ENCODE data around the gene RASSF5. TPM values are rescaled to one million over a fixed set of nuclear protein-coding genes. Genes with fewer than 3 reads are reported as not detected.

The RASSF5 gene
- total and polyA plus RNA-seq, 9 of the 15 experiments (the other 6 are each of a cell fraction or from before 2014, with no cell fraction given) = 6.1 to 41.0 (median 25.2) TPM

DNA sequence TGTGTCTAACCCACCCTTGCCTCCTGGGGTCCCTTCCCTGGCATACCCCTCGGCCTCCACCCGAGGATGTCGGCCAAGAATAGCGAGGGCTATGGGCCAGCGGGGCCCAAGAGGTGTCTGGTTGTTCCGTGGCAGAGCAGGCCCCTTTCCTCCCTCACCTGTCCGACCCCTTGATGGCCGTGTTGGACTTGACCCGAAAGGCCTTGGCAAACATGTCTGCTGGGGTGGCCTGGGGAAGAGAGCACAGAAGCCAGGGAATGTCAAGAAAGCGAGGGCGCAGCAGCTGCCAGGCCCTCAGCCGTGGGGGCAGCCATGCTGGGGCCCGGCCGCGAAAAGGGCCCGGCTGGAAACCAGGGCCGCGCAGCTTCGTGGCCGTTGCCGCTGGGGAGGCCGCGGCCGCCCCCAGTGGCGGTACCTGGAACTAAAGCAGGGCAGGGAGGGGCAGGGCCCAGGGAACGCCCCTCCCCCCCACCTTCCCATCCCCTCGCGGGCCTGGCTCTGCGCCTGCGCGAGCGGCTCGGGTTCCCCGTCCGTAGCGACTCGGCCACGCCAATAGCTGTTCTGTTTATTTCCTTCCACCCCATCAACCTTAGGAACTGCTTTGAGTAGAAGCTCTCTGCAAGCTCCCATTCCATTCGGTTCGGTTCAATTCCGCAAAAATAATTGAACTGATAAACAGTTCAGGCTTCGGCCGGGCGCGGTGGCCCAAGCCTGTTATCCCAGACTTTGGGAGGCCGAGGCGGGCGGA is 105.0 kb downstream of the RASSF5 start, which contains the start of gene EIF2D (continued):
- TF ChIP-seq THRB (CRISPR knock-in tag; conservative IDR thresholded peaks at IDR 0.05) = 0 out of 2 replicates have a peak, but pooled peaks have one; percentile 10
- TF ChIP-seq, protein P1, sequence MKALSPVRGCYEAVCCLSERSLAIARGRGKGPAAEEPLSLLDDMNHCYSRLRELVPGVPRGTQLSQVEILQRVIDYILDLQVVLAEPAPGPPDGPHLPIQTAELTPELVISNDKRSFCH (CRISPR knock-in tag; IDR thresholded peaks at IDR 0.05) = no peak
- TF ChIP-seq, protein P1 (tag; IDR thresholded peaks at IDR 0.05) = peak; percentile 97
- peak; percentile 100 for TF ChIP-seq RB1 (IDR thresholded peaks at IDR 0.05; ENCODE audit: low read depth)
- no peak for TF ChIP-seq BACH1 (tag; IDR thresholded peaks at IDR 0.05)
- peak; percentile 84 for TF ChIP-seq MEF2D (tag; conservative IDR thresholded peaks at IDR 0.05; ENCODE audit: low read depth)
- TF ChIP-seq ZNF133 (CRISPR knock-in tag; IDR thresholded peaks at IDR 0.05) = no peak
- TF ChIP-seq, protein P2, sequence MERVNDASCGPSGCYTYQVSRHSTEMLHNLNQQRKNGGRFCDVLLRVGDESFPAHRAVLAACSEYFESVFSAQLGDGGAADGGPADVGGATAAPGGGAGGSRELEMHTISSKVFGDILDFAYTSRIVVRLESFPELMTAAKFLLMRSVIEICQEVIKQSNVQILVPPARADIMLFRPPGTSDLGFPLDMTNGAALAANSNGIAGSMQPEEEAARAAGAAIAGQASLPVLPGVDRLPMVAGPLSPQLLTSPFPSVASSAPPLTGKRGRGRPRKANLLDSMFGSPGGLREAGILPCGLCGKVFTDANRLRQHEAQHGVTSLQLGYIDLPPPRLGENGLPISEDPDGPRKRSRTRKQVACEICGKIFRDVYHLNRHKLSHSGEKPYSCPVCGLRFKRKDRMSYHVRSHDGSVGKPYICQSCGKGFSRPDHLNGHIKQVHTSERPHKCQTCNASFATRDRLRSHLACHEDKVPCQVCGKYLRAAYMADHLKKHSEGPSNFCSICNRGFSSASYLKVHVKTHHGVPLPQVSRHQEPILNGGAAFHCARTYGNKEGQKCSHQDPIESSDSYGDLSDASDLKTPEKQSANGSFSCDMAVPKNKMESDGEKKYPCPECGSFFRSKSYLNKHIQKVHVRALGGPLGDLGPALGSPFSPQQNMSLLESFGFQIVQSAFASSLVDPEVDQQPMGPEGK (CRISPR knock-in tag; IDR thresholded peaks at IDR 0.05; ENCODE audit: borderline replicate concordance) = peak; percentile 85; the same call in 1 of the 2 replicates
- TF ChIP-seq ZNF707 (CRISPR knock-in tag; conservative IDR thresholded peaks at IDR 0.05) = no peak
- no peak for TF ChIP-seq MTA2 (IDR thresholded peaks at IDR 0.05; ENCODE audit: low read depth)
- TF ChIP-seq TFAM (CRISPR knock-in tag; conservative IDR thresholded peaks at IDR 0.05) = no peak
- no peak for TF ChIP-seq POLR3G (IDR thresholded peaks at IDR 0.05; ENCODE audit: extremely low read depth, insufficient read length, insufficient replicate concordance)
- TF ChIP-seq CCNT2 (IDR thresholded peaks at IDR 0.05; ENCODE audit: borderline replicate concordance, extremely low read depth, insufficient read length, low read depth, low read length) = peak; percentile 98
- peak; percentile 6 to 53; a peak in 2 of 4 replicates for TF ChIP-seq MLX (CRISPR knock-in tag; conservative IDR thresholded peaks at IDR 0.05)
- TF ChIP-seq MCM7 (IDR thresholded peaks at IDR 0.05) = peak in 1 of 2 experiments; percentile 76; a peak in 1 of 4 replicates
- no peak for TF ChIP-seq EWSR1 (IDR thresholded peaks at IDR 0.05; ENCODE audit: borderline replicate concordance, low read depth, partially characterized antibody)
- no peak for TF ChIP-seq ZNF699 (CRISPR knock-in tag; IDR thresholded peaks at IDR 0.05; ENCODE audit: insufficient replicate concordance)
- TF ChIP-seq FOXK1 (CRISPR knock-in tag; IDR thresholded peaks at IDR 0.05; ENCODE audit: borderline replicate concordance) = no peak
- peak; percentile 76 for TF ChIP-seq ZNF197 (CRISPR knock-in tag; IDR thresholded peaks at IDR 0.05; ENCODE audit: low read depth)
- no peak for TF ChIP-seq ZNF3 (CRISPR knock-in tag; IDR thresholded peaks at IDR 0.05)
- TF ChIP-seq CHD1 (IDR thresholded peaks at IDR 0.05; ENCODE audit: low read length) = peak; percentile 76
- TF ChIP-seq ZNF324 (CRISPR knock-in tag; IDR thresholded peaks at IDR 0.05) = no peak
- TF ChIP-seq ZNF76 (CRISPR knock-in tag; IDR thresholded peaks at IDR 0.05; ENCODE audit: borderline replicate concordance) = peak; percentile 85

Measured in K562 (cell line).